GM19351 (cell line): Measurements from ENCODE around the gene ZNF112.
A peak's percentile ranks its signal among the peaks of the same experiment; 100 is the strongest.
"Not testable (repeated sequence)": the region's sequence is repeated elsewhere in the genome, so short reads cannot be mapped to it uniquely, and the experiment has no call there.

ENCODE experiments used
- ATAC-seq: cut with Tn5 transposase; IDR thresholded peaks from one replicate; pipeline ENCODE4 v1.9.1; 2021; ENCODE audit warnings: mild to moderate bottlenecking, moderate library complexity; ENCODE audit not compliant: unreplicated experiment

ZNF112 gene

DNA sequence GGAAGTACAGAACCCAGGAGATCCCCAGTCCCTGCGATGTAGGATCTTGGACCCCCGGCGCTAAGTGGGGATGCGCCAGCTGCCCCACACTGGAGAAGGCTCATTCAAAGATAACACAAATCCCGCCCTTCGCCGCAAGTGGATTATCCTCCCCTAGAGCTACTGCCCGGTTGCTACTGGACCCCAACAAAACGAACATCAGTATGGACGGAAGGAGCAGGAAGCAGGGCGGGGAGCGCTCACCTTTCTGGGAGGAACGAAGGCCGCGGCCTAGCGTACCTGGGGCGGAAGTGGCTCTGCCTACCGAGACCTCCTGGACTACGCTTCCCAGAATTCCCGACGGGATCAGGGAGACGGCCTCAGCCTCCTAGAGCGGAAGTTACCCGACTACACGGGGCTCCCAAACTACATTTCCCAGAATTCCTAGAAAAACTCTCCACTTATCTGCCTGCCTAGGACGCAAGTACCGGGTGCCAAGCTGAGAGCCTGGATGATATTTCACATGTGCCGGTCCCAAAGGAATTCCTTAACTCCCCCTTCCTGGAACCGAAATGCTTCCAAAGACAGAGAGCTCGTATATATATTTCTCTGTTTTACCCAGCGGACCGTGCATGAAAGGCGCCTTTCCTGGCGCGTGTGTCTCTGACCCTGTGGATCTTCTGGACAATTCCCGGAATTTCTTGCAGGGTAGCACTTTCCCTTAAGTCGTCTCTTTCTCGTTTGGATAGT, at the start of gene ZNF112:
ZNF112 (minus strand) TSS at position 298 of the 729 bp plus-strand sequence. CDS start 16,141 bp downstream, outside the sequence.
- no peak for ATAC-seq

DNA sequence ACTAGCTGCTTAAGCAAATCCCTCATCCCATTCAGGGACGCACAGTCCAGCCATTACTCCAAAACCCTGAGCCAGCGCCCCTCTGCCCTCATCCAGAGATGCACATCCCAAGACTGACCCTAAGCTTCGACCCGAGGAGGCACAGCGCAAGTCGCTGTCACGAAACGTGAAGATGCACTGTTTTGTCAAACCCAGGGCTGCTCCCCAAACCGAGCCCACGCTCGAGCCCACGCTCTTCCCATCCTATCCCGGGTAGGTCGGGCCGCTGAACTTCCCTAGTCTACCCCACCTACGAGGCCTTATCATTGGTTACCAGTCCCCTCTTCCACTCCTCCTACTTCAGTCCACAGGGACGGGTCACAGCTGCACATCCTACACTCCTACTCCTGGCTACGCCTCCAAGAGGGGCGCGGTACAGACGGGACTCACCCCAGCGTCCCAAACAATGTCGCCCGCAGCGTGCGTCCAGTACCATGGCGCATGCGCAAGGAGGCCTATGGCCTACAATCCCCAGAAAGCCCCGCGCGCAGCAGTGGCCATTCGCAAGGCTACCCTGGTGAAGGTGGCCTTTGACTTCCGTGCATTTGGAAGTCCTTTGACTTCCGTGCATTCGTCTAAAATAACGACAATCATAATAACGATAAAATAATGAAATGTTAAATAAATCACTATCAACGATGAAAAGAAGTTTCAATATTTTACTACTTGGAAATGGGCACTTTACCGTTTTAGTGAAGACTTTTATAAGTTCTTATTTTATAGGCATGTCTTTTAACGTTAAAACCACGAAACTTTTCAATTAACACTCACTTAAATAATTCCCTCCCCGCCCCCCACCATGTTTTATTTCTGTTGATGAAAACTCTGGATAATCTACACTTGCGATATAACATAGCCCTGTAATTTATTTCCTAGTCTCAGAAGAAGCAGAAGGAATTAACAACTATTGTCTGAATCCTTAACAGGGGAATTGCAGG, 44.9 kb upstream of the ZNF112 start, which contains the start of gene ZNF285:
ZNF285 (minus strand) TSS at position 470 of the 977 bp plus-strand sequence. CDS start 4,395 bp downstream, outside the sequence.
- no peak for ATAC-seq

DNA sequence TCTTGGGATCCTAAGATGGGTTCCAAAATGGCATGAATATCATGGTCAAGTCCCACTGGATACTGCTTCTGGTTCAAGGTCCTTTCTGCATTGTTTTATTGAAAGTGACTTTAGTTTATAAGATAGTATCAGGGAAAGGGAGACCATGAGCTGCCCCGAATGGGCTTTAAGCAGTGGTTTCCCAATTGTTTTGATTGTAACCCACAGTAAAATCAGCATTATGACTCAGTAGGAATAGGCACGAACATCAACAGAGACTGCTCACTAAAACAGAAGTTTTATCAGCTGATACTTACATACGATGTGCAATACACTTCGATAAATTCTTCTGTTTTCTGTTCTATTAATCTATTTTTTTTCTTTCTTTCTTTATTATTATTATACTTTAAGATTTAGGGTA, 32.8 kb upstream of the ZNF112 start:
- not testable (repeated sequence) for ATAC-seq

DNA sequence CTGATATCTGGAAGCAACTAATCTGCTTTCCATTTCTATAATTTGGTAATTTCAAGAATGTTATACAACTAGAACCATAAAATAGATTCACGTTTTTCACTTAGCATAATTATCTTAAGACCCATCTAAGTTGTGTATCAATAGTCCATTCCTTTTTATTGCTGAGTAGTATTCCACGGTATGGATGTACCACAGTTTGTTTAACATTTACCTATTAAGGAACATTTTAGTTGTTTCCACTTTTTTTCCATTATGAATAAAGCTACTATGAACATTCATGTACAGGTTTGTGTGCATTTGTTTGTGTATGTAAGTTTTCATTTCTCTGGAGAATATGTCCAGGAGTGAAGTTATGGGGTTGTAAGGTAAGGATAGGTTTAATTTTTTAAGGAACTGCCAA, 18.3 kb upstream of the ZNF112 start:
- ATAC-seq: no peak

DNA sequence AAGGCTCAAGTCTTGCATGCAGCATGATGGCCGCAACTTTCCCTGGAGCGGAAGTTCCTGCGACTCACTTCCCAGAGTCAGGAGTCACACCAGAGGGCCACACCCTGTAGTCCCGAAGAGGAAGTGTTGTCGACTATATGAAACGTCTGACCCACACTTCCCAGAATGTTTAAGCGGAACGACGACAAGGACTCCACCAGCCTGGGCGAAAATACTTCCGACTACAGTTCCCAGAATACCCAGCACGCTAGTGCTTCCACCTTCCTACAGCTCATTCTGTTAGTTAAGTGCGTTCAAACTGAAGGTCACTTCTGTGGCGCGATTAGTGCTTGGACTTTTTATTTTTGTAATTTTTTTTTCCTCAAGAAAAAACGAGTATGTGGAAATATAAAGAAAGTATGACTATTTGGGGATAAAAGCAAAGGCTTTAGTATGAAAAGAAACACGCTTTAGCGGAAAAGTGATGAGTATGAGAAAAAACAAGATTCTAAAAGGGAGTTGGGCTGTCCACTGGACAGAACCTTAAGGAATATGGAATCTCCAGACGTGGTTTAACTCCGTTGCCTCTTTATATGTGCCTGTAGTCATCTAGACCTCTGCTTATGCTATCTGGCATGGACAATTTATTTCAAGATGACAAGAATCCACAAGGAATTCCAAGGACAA, 15.5 kb upstream of the ZNF112 start:
- no peak for ATAC-seq

DNA sequence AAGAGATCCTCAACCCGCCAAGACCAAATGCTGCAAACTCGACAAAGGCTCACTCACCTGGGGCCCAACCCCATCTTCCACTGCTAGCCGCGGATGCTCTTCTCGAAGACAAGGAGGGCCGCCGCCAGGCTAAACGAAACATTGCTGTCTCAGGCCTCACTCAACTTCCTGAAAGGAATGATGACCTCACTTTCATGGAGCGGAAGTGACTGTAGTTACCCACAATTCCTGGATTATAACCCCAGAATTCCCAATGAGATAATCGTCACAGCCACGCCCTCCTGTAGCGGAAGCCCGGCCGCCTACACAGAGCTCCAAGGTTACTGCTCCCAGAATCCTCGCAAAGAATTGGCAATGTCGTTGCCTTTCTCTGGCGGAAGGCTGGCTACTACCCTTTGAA, 10.5 kb upstream of the ZNF112 start:
- ATAC-seq: no peak

DNA sequence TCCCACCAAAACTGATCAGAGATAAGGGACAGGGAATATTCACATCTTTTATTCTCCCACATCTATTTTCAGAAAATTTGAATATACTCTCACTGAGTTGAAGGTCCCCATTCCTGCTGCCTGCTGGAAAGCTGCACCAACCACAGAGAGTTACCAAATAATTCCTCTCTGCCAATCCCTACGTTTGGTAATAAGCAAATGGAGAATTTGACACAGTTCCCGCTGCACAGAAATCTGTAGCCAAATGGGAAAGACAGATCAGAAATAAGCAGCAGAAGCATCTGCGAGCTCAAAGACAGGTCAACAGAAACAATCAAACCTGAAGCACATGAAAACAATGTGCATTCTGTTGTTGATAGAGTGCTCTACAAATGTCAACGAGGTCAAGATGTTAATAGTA, 9.9 kb downstream of the ZNF112 start:
- ATAC-seq: no peak

DNA sequence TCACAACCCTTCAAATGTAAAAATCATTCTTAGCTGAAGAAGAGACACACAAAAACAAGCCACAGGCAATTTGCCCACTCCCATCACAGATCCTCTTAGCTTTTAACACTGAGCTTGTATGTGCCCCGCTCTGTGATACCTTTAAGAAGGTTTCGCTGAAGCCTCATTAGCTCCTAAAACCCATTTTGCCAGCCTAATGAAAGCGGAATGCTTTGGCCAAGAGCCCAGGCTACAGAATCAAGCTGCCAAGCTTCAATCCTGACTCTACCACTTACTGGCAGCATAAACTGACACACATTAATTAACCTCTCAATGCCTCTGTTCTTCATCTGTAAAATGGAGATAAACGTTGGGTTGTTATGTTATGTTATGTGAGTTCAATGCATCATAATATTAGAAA, 10.5 kb downstream of the ZNF112 start:
- no peak for ATAC-seq

DNA sequence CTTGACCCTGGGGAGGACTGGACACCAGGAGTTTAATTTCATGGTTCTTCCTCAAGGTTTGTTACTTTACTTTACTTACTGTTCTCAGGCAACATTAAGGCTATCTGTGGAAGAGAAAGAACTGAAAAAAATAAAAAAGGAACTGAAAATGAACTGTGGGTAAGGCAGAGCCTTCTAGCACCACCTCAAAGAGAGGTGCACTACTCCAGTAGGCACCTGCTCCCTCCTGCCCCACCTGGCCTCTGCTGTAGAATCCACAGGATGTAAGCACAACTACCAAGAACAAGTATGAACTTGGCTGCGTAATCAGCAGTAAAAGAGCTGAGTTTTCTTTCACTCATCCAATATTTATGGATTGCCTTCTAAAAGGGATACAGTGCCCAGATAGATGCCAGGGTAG, 12.2 kb downstream of the ZNF112 start:
- no peak for ATAC-seq

DNA sequence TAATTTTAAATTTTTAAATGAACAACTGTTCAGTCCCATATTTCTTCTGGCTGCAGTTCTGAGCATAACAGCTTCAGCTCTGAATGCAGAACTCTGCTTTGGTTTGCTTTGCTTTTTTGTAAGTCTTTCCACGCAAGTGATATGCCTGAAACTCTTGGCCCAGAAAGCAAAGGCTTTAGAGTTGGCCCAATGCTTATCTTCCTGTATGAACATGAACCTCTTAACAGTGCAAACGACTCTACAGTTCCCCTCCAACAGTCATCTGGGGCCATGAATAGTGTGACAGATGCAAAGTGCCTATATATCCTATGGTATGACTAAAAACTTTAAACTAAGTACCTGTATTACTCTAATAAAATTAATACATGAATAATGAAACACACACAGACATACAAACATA, 14.7 kb downstream of the ZNF112 start:
- ATAC-seq: no peak

DNA sequence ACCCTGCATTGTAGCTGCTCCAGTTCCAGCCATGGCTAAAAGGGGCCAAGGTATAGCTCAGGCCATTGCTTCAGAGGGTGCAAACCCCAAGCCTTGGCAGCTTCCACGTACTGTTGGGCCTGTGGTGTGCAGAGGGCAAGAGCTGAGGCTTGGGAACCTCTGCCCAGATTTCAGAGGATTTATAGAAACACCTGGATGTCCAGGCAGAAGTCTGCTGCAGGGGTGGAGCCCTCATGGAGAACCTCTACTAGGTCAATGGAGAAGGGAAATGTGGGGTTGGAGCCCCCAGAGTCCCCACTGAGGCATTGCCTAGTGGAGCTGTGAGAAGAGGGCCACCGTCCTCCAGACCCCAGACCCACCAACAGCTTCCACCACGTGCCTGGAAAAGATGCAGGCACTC, 21.8 kb downstream of the ZNF112 start:
- ATAC-seq: not testable (repeated sequence)

DNA sequence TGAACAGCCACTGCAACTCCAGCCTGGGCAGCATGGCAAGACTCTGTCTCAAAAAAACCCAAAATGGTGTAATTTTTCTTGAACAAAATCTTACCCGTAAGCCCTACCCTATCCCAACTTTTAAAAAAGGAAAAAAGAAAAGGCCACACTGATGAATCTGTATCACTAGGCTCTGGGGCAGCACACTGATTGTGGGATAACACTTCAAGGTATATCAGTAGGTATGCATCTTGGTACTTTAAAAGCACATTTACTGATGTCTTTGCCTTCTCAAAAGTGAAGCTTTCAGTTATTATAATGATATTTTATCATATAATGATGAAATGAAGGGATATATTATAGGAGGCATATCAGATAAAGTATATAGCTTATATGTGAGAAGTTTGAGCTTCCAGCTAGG, 24.3 kb downstream of the ZNF112 start:
- ATAC-seq: no peak

DNA sequence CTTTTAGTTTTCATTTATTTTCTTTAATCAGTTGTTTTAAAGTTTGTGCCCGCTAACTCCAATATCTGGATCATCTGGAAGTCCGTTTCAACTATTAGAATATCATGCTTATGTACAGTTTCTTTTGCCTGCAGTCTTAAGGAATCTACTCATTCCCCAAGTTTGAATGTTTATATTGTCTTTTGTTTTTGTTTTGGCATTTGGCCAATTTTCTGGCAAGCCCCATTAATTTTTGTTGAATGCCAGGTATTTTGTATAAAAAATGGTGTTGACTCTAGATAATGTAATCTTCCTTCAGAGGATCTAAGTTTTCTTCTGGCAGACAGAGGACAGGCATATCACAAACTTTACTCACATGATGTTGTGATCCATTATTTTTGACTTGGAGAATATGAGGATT, 40.6 kb downstream of the ZNF112 start:
- ATAC-seq: no peak

DNA sequence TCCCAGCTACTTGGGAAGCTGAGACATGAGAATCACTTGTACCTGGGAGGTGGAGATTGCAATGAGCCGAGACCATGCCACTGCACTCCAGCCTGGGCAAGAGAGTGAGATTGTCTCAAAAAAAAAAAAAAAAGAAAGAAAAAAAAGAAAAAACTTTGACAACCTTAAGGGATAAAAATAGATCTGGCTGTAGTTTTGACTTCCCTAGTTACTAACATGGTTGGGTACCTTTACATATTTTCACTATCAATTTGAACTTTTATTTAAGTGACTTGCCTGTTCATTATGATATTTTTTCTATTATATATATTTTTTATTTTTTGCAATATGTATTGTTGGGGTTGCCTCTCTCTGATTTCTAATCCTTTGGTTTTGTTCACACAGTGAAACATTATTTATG, 43.2 kb downstream of the ZNF112 start:
- ATAC-seq: no peak

DNA sequence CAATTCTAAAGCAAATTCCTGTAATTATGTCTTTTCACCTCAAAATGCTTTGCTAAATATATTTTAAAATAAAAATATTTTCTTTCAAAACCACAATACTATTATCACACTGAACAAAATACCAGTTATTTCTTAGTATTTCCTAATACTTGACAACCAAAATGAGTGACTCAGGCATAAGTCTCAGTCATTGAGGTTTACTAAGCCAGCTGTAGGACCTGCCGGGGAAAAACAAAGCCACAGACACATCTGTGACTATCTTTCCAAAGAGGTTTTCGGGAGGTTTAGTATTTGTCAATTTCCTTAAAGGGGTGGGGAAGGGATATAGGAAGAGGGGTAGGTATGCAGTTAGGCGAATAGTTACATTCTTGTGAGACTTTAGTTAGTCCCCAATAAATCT, 48.5 kb downstream of the ZNF112 start:
- ATAC-seq: no peak

DNA sequence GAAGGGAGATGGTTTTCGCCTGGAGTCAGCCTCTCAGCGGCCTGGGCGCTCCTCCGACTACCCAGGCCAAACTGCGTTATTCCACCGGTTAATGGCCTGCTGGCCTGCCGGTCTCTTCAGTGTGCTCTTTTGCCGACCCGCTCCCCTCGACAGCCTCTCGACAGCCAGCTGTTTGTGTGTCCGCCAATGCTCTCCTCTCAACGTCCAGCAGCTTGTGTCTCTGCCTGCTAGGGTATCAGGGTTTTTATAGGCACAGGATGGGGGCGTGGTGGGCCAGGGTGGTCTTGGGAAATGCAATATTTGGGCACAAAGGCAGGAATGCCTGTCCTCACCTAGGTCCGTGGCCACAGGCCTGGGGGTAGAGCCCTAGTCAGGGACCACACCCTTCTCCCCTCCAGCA, 50.2 kb downstream of the ZNF112 start:
- ATAC-seq: no peak

DNA sequence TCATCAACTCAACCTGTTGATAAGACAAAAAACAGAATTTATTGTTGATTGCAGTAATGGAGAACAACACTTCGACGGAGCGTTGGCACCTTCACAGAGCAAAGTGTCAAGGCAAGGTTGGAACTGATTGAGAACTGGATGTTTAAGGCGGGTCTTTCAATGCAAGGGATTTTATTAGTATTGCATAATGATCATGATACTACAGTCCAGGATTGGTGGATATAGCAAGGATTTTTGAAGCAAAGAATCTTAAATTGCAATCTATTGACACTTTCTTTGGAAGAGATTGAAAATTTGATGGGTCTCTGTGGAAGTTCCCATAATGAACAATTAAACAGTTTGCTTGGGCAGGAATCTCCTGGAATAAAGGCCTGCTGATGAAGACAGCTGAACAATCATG, 51.0 kb downstream of the ZNF112 start:
- ATAC-seq: no peak

DNA sequence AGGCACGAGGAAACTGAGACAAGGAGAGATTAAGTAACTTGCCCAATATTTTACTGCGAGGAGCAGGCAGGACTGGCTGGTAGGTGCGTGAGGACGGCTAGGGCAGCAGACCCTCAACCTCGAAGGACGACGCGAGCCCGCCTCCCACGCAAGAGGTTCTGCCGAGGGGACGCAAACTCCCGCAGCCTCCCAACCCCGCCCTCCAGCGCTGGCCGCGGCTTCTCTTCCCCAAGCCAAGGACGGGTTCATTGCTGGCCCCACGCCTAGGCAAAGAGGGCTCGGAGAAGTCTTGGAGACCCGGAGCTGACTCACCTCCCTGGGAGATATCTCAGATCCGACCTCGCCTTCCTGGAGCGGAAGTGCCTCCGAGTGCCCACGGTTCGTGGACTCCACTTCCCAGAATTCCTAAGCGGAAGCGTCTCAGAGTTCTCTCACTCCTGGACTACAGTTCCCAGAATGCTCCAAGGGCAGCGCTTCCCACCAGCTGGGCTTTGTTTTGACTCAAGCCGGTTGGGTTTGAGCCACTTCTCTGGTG, 51.8 kb downstream of the ZNF112 start, which contains the start of gene ZNF235:
ZNF235 (minus strand) TSS at position 367 of the 535 bp plus-strand sequence. CDS start 1,621 bp downstream, outside the sequence.
- peak; percentile 84 for ATAC-seq

DNA sequence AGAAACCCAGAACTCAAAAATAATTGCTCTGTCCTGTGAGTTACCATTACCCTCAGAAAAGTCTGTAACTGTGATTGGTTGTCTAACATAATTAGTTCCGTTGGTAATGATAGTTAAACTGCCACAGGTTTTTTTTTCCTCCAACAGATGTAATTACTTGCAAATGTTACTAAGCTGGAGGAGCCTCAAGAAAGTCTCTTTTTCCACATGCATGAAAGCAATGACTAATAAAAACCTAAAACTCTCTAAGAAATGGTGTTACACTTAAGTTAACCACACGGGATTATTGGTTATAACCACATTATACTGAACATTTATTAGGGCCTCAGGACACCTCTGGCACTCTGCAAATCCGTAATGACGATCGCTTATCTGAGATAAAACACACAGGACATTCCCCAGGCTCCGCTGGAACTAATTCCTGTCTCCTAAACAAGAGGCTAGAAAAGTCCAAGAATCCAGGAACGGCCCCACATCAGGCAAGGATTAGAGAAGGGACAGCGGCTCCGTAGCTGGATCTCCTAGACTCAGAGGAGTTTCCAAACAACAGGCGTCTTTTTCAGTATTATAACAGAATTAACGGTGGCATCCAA, 52.4 kb downstream of the ZNF112 start:
- ATAC-seq: no peak

DNA sequence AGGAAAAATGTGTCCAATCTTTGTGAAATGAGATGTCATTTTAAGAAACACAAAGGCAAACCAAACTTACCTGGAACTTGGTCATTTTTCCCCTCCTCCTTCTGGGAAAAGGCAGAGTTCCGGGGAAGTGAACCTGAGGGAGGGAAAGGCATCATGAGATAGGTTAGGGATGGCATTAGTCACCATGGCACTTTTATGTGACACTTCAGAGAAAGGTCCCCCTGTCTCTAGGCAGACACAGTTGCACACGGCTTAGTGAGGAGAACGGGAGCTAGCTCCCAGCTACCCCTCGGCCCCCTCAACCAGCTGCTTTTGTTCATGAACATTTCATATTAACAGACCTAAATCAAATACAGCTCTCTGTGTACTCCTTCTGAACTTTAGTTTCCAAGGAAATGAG, 53.2 kb downstream of the ZNF112 start:
- no peak for ATAC-seq
